Astrocyte of the cerebellum (primary cell): ENCODE measurements around the gene DCAF12L2.
"Not testable (repeated sequence)": the region's sequence is repeated elsewhere in the genome, so short reads cannot be mapped to it uniquely, and the experiment has no call there.

Experiments
- DNase-seq: peaks from one replicate; pipeline ENCODE4 v3.0.0-alpha.2; 2011; ENCODE audit warnings: low read depth
- H3K4me3 ChIP-seq: 2 replicates; pipeline ENCODE4 v1.5.1; 2011; ENCODE audit warnings: mild to moderate bottlenecking, low read depth, low read length, moderate library complexity
- in situ Hi-C: cut with HindIII; loops from 2 replicates; pipeline ENCODE4 v1.10.0; 2017; ENCODE audit warnings: low sequenced_read_pairs
- TF ChIP-seq, protein P1 (sequence below): IDR thresholded peaks from 2 replicates; pipeline ENCODE4 v1.5.1; 2012; ENCODE audit warnings: low read length, low read depth, moderate library complexity, mild to moderate bottlenecking; ENCODE audit errors: missing control alignments

Gene DCAF12L2

DNA sequence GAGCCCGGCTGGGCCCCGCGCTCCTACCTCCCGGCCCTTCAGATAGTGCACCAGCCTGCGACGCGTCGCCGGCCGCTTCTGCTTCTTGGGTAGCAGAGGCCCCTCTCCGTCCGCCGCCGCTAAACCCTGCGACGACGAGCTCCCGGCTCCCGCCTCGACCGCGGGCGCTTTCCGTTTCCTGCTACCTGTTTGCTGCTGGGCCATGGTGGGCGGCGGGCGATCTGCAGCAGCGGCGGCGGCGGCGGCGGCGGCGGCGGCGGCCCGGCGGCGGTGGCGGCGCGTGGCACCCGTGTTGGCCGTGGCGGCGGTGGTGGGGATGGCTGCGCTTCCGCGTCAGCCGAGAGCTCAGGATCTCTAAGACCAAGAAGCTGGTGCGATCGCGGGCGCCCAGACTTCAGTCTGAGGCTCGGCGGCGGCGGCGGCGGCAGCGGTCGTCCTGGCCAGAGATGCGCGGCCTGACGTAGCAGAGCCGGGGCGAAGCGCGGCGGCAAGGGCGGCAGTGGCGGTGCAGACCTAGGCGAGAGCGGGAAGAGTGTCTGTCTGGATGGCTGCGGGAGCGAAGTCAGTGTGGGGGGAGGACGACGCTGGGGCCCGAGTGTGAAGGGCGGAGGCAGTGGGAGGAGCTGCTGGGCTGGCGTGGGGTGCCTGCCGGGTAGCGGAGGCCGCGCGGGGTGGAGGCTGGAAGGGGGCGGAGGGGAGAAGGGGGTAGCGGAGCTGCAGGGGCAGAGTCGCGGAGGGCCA is at the start of gene DCAF12L2:
Gene DCAF12L2 (minus strand): TSS at position 569 of the 741 bp plus-strand sequence. CDS start 365 bp downstream, at position 204.
- TF ChIP-seq, protein P1, sequence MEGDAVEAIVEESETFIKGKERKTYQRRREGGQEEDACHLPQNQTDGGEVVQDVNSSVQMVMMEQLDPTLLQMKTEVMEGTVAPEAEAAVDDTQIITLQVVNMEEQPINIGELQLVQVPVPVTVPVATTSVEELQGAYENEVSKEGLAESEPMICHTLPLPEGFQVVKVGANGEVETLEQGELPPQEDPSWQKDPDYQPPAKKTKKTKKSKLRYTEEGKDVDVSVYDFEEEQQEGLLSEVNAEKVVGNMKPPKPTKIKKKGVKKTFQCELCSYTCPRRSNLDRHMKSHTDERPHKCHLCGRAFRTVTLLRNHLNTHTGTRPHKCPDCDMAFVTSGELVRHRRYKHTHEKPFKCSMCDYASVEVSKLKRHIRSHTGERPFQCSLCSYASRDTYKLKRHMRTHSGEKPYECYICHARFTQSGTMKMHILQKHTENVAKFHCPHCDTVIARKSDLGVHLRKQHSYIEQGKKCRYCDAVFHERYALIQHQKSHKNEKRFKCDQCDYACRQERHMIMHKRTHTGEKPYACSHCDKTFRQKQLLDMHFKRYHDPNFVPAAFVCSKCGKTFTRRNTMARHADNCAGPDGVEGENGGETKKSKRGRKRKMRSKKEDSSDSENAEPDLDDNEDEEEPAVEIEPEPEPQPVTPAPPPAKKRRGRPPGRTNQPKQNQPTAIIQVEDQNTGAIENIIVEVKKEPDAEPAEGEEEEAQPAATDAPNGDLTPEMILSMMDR = no peak
- DNase-seq = no peak
- peak within 1 kb of the TSS; percentile 35 for H3K4me3 ChIP-seq
- in situ Hi-C loops = no loop called here

DNA sequence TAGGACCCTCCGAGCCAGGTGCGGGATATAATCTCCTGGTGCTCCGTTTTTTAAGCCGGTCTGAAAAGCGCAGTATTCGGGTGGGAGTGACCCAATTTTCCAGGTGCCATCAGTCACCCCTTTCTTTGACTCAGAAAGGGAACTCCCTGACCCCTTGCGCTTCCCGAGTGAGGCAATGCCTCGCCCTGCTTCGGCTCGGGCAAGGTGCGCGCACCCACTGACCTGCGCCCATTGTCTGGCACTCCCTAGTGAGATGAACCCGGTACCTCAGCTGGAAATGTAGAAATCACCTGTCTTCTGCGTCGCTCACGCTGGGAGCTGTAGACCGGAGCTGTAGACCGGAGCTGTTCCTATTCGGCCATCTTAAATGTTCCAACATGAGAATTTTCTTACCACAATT is 24.8 kb upstream of the DCAF12L2 start:
- DNase-seq, H3K4me3 ChIP-seq, in situ Hi-C loops: not testable (repeated sequence)

DNA sequence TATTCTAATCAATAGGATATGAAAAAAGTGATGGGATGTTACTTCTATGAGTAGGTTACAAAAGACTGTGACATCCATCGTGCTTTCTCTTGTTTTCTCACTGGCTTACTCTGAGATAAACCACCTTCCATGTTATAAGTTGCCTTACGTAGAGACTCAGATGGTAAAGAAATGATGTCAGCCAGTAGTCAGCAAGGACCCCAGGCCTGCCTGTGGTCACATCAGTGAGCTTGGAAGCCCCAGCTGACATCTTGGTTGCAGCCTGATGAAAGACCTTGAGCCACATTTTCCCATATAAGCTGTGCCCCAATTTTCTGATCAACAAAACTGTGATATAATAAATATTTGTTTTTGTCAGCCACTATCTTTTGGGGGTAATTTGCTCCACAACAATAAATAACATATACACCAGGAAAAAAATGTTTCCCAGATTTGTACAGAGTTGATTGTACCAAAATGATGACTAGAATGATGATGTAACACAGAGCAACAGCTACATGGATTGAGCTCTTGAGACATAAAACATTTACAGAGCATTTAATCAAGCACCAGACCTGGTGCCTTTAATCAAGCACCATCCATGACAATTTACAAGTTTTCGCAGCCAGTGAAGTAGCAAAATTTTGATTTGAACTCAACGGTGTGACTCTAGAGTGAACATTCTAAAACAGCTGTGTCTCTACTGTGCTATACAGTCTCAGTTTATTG is 11.2 kb upstream of the DCAF12L2 start:
- no peak overlapping the region for H3K4me3 ChIP-seq
- in situ Hi-C loops = no loop called here
- TF ChIP-seq, protein P1 = no peak
- DNase-seq = no peak

DNA sequence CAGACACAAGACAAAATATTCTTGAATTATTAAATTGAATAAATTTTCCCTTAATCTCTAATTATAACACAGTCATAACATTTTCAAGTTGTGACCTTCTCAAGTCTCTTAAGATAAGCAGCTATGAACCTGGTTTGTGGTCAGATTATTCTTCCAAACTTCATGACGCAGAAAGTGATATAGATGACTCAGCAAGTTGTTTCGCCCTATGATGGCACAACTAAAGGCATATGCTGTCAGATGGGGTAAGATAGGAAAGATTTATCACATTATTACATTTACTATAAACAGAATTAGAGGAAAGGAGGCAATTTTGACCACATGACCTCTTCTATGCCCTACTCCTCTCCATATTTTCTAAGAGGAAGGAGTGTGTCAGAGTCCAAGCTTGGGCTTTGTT is 4.6 kb upstream of the DCAF12L2 start:
- no peak overlapping the region for H3K4me3 ChIP-seq
- DNase-seq = no peak
- TF ChIP-seq, protein P1 = no peak
- in situ Hi-C loops = no loop called here

DNA sequence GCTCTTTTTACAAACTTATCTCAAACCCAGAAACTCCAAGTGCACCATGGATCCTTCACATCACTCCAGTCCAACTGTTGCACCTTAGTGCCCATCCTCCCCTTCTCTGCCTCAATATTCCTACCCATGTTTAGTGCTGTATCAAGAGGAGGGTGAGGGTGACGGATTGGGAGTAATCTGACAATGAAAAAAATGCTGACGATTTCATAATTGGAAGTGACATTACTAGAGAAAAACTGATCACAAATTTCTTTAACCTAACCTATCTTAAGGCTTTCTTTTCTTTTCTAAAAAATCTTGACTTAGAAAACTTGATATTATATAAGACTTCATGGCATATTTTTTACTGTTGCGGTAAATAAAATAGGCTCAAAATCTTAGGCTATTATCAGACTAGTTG is 1.5 kb upstream of the DCAF12L2 start:
- no peak for DNase-seq
- in situ Hi-C loops = no loop called here
- no peak overlapping the region for H3K4me3 ChIP-seq
- TF ChIP-seq, protein P1 = no peak

DNA sequence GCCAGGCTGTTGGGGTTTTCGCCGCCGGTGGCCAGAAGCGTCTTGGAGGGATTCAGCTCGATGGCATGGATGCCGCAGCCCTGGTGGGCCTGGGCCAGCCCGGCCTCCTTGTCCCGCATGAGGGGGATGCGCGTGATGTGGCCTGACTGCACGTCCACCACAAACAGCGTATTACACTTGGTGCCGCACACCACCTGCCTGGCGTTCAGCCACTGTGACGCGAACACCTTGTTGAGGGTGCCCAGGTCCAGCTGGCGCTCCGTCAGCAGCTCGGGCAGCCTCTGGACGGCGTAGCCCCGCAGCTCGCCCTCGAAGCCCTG is 728 bp downstream of the DCAF12L2 start:
- DNase-seq = no peak
- in situ Hi-C loops = no loop called here
- peak overlapping the region; percentile 21 for H3K4me3 ChIP-seq
- TF ChIP-seq, protein P1 = no peak

DNA sequence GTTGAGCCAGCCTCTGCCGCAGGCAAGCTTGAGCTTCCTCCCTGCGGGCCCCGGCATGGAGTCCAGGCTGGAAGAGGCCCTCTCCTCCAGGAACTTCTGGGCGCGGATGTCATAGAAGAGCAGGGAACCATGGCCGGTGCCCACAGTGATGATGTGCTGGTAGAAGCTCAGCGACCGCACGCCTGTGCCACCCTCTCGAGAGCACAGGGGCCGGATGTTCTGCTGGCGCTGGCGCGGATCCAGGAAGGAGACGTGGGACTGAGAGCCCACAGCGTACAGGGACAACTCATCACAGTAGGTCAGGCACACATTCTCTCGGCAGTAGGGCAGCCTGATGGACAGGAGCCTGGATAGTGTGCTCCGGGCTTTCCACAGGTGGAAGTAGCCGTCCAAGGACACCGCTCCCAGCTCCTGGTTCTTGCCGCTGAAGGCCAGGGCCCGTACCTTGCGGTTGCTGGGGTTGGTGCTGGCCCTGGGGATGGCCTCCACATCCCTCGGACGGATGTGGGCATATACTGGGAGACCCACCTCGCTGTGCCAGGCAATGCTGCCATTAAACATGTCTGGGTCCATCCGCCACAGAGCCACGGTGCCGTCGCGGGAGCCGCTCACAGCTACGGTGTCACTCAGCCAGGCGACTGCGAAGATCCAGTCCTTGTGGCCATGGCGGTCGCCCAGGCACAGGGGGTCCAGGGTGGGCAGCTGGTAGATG is 1.2 kb downstream of the DCAF12L2 start:
- H3K4me3 ChIP-seq = no peak overlapping the region
- in situ Hi-C loops = no loop called here
- DNase-seq = no peak
- TF ChIP-seq, protein P1 = no peak
